ENCODE data around the gene CZIB.

CZIB gene

GRCh38 chr1:53262000-53262399 lies 41.6 kb upstream of the CZIB start:
- POLR2A ChIA-PET, result no interaction called here
- no peak for TF ChIP-seq CTCF (IDR thresholded peaks at IDR 0.05; ENCODE audit: insufficient read depth, low read length, missing control alignments)
- H3K4me3 ChIP-seq (ENCODE audit: low read depth, low read length), result no peak overlapping the region
- CTCF ChIA-PET, result interaction anchor here (1.3 to 17.6 kb wide), 3 partner anchors 11 to 133 kb away, joined by 3 to 178 read pairs (median 6); no protein-coding TSS in a partner anchor
- no peak for DNase-seq (ENCODE audit: low read depth, low spot score)

- POLR2A ChIA-PET, result no interaction called here
- TF ChIP-seq CTCF (IDR thresholded peaks at IDR 0.05; ENCODE audit: insufficient read depth, low read length, missing control alignments), result no peak
- H3K4me3 ChIP-seq (ENCODE audit: low read depth, low read length), result no peak overlapping the region
- CTCF ChIA-PET, result interaction anchor here (1.3 to 17.6 kb wide), 3 partner anchors 9 to 135 kb away, joined by 3 to 178 read pairs (median 6); no protein-coding TSS in a partner anchor
- DNase-seq (ENCODE audit: low read depth, low spot score), result no peak
Observed at GRCh38 chr1:53260631-53261247, 40.3 kb upstream of the CZIB start.

- H3K4me3 ChIP-seq (ENCODE audit: low read depth, low read length), result no peak overlapping the region
- ChIA-PET CTCF (interaction anchor here (0.6 to 17.6 kb wide), 2 partner anchors 17 to 134 kb away, joined by 3 to 178 read pairs; no protein-coding TSS in a partner anchor), POLR2A (no interaction called here)
- no peak for DNase-seq (ENCODE audit: low read depth, low spot score)
- no peak for TF ChIP-seq CTCF (IDR thresholded peaks at IDR 0.05; ENCODE audit: insufficient read depth, low read length, missing control alignments)
Observed at GRCh38 chr1:53259932-53260331, 39.5 kb upstream of the CZIB start.

GRCh38 chr1:53258216-53258615 lies 37.8 kb upstream of the CZIB start:
- no peak overlapping the region for H3K4me3 ChIP-seq (ENCODE audit: low read depth, low read length)
- ChIA-PET CTCF (interaction anchor here (0.6 to 17.6 kb wide), 3 partner anchors 8 to 226 kb away, joined by 3 to 178 read pairs (median 3); no protein-coding TSS in a partner anchor), POLR2A (no interaction called here)
- no peak for DNase-seq (ENCODE audit: low read depth, low spot score)
- no peak for TF ChIP-seq CTCF (IDR thresholded peaks at IDR 0.05; ENCODE audit: insufficient read depth, low read length, missing control alignments)

- CTCF ChIA-PET, result interaction anchor here (1.0 to 17.6 kb wide), 2 partner anchors 9 to 20 kb away, joined by 3 to 178 read pairs; no protein-coding TSS in a partner anchor
Observed at GRCh38 chr1:53257454-53258081, 37.1 kb upstream of the CZIB start.

More at GRCh38 chr1:53257454-53258081, 37.1 kb upstream of the CZIB start:
- POLR2A ChIA-PET, result no interaction called here
- no peak for DNase-seq (ENCODE audit: low read depth, low spot score)
- no peak overlapping the region for H3K4me3 ChIP-seq (ENCODE audit: low read depth, low read length)
- TF ChIP-seq CTCF (IDR thresholded peaks at IDR 0.05; ENCODE audit: insufficient read depth, low read length, missing control alignments), result no peak
